GM12864 (cell line): ENCODE measurements around the gene DDX50.

Source experiments
- DNase-seq: peaks from one replicate; pipeline ENCODE4 v3.0.0-alpha.2; 2011; ENCODE audit warnings: low read depth
- H3K4me3 ChIP-seq: 2 replicates; pipeline ENCODE4 v1.5.1; 2011; ENCODE audit warnings: mild to moderate bottlenecking, low read depth, low read length, control low read depth
- CTCF ChIP-seq: IDR thresholded peaks from 2 replicates; pipeline ENCODE4 v1.5.1; 2011; ENCODE audit warnings: low read depth, mild to moderate bottlenecking, moderate library complexity, low read length, control low read depth, inconsistent platforms; ENCODE audit errors: missing control alignments

DDX50 gene

GRCh38 chr10:68878496-68878895 lies 22.6 kb upstream of the DDX50 start:
- no peak overlapping the region for H3K4me3 ChIP-seq
- no peak for TF ChIP-seq CTCF
- DNase-seq = no peak

GRCh38 chr10:68879628-68880027 lies 21.5 kb upstream of the DDX50 start:
- H3K4me3 ChIP-seq = no peak overlapping the region
- no peak for DNase-seq
- no peak for TF ChIP-seq CTCF

DNA sequence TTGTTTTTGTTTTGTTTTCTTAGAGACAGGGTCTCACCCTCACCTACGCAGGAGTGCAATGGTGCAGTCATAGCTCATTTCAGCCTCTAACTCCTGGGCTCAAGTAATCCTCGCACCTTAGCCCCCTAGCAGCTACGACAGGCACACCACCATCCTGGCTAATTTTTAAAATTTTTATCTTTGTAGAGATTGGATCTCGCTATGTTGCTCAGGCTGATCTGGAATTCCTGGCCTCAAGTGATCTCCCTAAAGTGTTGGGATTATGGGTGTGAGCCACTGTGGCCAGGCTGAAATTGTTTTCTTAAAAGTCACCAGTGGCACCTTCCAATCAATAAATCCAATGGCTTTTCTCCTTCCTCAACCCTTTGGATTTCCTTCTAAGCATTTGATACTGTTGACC lies 20.9 kb upstream of the DDX50 start:
- TF ChIP-seq CTCF = no peak
- no peak overlapping the region for H3K4me3 ChIP-seq
- no peak for DNase-seq

GRCh38 chr10:68895041-68895440 lies 6.1 kb upstream of the DDX50 start:
- no peak for TF ChIP-seq CTCF
- H3K4me3 ChIP-seq = no peak overlapping the region
- no peak for DNase-seq

- peak; percentile 13 for DNase-seq
- peak; percentile 46 for TF ChIP-seq CTCF
- H3K4me3 ChIP-seq = no peak overlapping the region
These were observed 3.8 kb upstream of the DDX50 start for GRCh38 chr10:68897336-68897741.

DNA sequence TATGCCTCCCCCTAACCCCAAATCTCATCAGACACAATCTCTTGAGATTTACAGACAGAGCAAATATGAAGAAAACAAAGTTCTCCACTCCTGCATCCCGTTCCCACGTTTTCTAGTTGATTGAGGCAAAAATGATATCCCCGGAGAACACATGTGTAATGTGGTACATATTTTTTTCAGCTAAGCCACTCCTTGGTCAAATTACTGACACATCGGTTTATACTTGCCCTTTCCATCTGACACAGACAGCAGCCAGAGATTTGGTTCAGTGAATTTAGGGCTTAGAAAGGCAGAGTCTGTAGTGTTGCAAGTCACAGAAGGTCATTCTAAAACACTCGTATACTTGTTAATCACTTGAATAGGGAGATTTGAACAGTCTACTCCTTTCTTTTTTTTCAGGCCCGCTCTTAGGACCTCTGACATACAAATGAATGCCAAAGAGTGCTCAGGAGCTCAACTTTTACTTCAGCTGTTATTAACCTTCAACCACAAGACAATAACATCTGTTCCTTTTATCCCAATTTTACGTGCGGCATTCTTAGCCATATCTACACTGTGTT lies 1.8 kb upstream of the DDX50 start:
- no peak for TF ChIP-seq CTCF
- no peak overlapping the region for H3K4me3 ChIP-seq
- DNase-seq = no peak

GRCh38 chr10:68900427-68901104 lies 549 bp upstream of the DDX50 start:
- no peak for TF ChIP-seq CTCF
- H3K4me3 ChIP-seq = peak overlapping the region; percentile 84
- no peak for DNase-seq
